Neural progenitor cell (in vitro differentiated cells): ENCODE data around the gene GALNT13.

ENCODE experiments used
- EZH2 ChIP-seq: fragments of 200-600 bp; sonication (generic); IDR thresholded peaks from 2 replicates; pipeline ENCODE4 v1.6.1; 2017; ENCODE audit warnings: antibody characterized with exemption, mild to moderate bottlenecking, moderate library complexity
- TF ChIP-seq, protein P1 (sequence below): fragments of 200-600 bp; sonication (generic); IDR thresholded peaks from 2 replicates; pipeline ENCODE4 v1.5.1; 2017; ENCODE audit warnings: antibody characterized with exemption, mild to moderate bottlenecking

DNA sequence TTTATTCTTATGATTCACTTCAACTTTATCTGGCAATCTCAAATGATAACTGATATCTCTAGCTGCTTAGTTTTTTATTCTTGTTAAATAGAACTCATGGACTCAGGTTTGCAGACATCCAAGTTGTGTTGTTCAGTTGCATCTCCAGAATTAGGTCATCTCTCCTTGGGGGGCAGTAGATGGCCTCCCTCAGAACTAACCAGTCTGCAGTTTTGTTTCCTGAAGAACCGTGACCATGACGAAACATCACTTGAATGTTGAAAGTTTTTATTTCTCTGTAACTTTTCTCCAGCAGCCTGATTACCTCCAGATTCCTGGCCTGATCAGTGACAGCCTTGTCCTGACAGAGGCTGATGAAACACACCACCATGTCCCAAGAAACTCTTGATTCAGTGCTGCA lies 321.5 kb downstream of the GALNT13 start:
- TF ChIP-seq, protein P1, sequence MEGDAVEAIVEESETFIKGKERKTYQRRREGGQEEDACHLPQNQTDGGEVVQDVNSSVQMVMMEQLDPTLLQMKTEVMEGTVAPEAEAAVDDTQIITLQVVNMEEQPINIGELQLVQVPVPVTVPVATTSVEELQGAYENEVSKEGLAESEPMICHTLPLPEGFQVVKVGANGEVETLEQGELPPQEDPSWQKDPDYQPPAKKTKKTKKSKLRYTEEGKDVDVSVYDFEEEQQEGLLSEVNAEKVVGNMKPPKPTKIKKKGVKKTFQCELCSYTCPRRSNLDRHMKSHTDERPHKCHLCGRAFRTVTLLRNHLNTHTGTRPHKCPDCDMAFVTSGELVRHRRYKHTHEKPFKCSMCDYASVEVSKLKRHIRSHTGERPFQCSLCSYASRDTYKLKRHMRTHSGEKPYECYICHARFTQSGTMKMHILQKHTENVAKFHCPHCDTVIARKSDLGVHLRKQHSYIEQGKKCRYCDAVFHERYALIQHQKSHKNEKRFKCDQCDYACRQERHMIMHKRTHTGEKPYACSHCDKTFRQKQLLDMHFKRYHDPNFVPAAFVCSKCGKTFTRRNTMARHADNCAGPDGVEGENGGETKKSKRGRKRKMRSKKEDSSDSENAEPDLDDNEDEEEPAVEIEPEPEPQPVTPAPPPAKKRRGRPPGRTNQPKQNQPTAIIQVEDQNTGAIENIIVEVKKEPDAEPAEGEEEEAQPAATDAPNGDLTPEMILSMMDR = no peak
- no peak for TF ChIP-seq EZH2
